ENCODE measurements around the gene DIAPH2.
"Not testable (repeated sequence)": the region's sequence is repeated elsewhere in the genome, so short reads cannot be mapped to it uniquely, and the experiment has no call there.

The DIAPH2 gene

DNA sequence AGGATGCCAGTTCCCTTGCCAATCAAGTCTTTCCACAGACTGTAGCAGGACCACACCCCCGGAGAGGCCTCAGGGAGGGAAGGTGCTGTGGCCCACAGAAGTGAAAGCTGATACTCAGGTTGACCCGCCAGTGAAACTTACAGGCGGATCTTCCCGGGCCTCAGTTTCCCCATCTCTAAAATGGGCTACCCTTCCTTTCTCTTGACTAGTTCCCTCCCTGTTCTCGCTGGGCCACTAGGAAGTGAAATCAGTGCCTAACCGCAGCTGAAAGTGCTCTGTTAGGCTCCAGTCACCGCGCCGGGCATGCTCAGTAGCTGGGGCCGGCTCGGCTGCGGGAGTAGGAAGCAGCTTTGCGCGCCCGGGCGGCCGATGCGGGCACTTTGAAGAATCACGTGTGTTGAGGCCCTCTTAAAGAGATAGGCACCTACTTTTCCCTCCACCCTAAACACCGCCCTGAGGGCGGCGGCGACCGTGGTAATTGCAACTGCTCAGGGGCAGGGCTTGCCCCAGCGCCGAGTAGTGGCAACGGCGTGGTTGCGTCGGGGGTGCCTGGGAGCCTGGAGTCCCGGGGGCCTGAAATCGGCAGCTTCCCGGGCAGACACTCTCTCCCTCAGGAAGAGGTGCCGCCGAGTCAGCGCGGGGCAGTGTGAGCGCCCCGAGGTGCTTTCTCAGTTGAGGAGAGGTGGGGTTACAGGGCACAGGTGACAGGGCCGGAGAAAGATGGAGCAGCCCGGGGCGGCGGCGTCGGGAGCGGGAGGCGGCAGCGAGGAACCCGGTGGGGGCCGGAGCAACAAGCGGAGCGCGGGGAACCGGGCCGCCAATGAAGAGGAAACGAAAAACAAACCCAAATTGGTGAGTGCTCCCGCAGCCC is at the start of gene DIAPH2:
TSS of gene DIAPH2 (plus strand) at position 504 of the 871 bp plus-strand sequence.
- no peak for DNase-seq

DNA sequence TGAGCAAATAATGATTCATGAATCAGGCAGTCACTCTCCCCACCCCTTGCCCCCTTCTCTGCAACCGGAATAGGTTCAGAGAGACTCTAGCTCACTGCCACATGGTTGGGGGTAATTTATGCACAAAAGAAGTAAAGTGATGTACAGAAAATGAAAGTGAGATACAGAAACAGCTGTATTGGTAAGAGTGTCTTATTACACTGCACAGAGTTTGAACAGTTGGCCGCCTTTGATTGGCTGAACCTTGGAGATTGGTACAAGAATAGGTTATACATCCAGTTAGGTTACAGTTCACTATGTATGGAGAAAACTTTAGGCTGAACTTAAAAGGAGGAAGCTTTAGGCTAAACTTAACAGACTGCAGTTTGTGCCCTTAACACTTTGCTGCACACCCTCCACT is 34.6 kb upstream of the DIAPH2 start:
- no peak for DNase-seq

DNA sequence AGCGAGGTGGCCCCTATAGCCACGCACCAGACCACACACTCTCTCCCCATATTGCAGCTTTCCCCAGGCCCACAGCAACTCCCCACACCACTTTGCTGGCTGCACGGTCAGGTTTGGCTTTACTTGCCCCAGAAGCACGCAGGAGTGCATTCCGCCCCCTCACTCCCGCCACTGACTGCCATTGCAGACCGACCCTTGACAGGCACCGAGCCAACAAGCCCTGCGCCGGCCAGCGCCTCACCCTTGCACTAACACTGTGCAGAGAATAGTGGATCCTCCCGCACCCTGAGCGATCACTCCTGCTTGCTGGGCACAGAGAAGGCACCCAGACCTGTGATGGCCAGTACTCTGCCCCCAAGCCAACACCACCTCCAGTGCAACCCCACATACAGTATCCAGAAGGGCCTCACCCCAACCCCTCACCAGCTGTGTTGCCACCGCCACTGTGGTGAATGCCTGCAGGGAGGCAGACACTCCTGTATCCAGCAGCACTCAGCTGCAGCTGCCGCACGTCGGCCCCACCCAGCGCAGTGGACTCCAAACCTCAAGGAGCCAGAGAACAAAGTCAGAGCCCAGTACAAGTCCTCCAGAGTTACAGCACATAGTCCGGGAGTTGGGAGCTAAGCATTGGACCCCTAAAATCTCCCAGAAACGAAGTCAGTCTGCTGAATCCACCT is 28.6 kb upstream of the DIAPH2 start:
- DNase-seq: no peak

DNA sequence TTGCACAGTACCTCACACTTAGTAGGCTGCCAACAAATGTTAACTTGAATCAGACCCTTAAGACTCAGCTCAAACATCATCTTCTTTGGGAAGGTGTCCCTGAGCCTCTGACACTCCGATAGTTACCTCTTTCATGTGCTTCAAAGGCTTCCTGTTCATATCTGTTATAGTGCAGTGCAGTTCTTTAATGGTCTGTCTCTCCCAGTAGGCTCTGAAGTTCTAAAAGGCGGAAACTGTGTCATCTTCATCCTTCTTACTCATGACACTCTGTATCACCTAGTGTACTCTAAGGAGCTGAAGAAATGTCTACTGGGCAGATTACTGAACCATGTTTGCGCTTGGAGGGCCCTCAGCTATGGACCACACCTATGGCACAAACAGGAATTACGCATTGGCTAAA is 2.1 kb upstream of the DIAPH2 start:
- DNase-seq: no peak

DNA sequence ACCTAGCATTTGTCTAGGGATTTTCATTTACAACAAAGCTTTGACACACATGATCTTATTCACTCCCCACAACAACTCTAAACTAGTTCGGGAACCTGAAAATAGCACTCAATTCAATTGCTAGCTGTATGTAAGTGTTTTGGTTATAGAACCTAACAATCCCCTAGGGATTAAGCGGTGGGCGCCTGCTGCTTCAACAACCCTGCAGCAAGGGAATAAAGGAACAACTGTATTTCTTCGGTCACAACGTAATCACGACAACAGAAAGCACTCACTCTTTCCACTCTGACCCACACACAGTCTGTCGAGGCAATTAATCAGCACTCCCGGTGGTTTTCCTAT is 674 bp upstream of the DIAPH2 start:
- DNase-seq: no peak

DNA sequence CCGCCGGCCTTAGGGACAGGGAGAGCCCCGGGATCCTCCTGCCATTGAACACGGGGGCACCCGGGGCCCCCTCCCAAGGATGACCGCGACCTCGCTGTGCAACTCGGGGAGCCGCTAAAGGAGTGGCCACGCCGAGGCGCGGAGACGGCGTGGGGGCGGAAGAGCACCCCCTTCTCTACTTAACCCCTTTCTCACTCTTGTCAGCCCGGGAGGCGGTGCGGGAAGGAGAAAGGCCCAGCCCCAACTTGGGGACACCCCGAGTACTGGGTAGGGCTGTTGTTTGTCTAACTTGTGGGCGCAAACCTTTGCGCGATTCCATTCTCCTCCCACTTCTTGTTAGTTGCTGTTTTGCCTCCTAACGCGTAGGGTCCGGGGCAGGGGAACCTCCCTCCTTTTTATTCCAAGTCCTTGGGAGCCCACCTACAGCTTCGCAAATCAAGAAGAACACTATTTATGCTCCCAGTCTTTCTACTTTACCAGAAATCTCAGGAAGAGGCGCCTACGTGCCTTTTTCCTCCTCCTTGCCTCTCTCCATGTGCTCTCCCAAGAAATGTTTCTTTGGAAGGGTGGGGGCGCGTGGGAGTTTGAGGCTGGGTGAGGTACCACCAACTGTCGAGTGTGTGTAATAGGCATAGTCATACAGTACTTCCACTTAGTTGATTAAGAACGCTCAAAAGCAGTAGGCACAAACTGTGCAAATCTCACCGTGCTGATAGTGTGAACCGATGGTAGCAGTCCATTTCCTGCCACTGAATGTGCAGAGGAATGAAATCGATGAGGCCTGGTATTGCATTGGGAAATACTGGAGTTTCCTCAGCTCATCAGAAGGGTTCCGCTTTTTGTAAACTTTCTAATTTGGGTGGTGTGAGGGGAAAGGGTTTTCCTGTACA is 813 bp downstream of the DIAPH2 start:
- no peak for DNase-seq

DNA sequence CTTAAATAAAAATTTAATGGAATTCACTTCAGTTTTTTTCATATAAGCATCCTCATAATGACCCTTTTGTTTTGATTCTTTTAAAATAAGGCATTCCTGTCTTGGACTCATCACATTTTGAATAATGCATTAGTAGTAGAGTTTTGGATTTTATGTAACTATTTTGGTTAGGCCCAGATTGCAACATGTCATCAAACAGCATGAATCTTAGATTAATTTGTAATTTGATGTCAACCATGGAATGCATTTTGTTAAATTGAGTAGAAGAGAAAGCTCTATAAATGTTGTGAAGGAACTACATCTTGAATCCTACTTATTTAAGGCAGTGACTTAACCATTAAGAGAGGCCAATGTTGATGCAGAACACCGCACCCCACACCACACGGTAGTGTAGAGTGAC is 3.1 kb downstream of the DIAPH2 start:
- DNase-seq: no peak

DNA sequence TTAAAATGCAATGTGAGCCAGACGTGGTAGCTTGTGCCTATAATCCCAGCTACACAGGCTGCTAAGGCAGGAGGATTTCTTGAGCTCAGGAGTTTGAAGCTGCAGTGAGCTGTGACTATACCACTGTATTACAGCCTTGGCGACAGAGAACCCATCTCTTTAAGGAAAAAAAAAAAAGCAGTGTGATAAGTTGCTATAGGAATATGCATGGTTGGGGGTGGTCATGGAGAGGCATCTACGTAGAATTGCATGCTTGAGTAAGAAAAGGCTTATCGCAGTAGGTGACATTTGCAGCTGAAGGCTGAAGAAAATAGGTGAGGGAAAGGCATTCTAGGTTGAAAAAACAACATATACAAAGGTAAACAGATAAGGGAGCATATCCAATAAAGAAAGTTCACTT is 4.1 kb downstream of the DIAPH2 start:
- no peak for DNase-seq

DNA sequence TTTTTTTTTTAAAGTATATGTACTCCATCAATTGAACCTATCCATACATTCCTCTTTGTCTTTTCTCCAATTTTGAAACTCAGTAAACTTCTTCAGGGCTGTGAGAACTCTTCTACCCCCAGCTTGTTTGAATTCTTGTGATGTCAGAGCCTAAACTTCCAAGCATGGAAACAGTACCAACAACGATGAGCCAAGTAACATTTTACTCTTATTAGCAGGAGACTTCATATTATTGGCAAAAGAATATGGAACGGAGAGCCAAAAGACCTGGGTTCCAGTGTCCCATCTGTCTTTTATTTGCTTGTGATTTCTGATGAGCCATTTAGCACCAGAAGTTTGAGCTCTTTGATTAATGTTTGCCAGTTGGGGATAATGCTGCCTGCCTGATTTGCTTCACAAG is 5.3 kb downstream of the DIAPH2 start:
- DNase-seq: no peak

DNA sequence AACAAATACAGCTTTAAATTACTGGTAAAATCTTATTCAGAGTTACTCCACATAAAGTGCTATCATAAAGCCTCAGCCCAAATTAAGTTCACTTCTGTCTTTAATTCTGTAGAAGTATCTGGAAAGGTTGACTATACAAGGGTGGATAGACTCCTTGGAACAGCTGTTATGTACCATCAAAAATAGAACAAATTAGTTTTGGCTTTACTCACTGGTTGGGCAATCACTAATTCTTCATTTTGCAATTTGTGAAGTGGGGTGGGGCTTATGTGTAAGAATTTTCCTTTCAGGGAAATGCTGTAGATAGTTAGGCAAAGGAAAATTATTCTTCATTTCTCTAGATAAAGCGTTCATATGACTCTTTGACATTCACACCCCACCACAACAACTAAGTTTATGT is 7.8 kb downstream of the DIAPH2 start:
- no peak for DNase-seq

DNA sequence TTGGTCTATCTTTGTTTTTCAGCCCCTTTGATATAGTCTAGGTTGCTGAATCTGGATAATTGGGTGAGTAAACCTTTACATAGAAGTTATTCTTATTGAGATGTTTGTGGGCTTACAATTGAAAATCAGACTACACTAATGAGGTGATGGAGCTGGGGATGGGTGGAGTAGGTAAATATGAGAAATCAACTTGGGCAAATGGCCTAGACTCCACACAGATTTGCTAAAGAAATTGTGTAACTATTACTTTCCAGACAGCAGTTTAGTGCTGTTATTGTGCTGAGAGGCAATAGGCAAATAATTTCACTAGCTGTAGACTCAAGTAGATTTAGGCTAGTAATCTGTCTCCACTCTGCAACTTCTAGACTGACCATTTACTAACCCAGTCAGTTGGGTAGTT is 8.2 kb downstream of the DIAPH2 start:
- no peak for DNase-seq

DNA sequence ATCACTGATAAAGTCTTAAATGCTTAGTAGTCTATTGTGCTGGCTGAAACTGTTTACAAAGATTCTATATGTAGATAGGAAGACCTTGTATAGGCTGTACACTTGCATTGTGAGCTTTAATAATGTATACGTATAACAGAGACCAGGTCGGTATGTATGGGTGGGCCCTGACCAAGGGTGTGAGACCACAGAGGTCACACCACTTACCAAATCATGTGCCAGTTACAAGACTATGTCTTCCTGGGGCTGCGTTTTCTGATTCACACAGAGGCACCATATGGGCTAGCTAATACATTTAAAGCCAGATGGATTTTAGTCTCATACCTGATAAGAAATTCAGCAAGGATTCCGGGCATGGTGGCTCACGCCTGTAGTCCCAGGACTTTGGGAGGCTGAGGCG is 8.8 kb downstream of the DIAPH2 start:
- no peak for DNase-seq

DNA sequence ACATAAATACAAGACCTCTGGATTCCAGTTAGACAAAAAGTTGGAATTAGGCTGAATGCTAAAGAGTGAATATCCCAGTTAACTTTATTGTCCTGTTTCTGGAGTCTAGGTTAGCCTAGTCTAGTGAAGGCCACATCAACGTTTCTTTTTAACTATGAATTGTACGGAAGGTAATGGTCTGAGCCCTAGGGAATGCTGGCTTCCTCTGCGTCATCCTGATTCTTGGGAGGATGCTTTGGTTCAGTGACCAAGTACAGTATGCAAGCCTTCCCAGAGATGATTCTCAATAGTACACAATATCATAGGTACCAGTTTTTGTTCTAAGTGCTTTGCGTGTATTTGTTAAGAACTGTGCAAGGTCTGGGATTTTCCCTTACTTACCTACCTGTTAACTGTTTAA is 11.8 kb downstream of the DIAPH2 start:
- no peak for DNase-seq

DNA sequence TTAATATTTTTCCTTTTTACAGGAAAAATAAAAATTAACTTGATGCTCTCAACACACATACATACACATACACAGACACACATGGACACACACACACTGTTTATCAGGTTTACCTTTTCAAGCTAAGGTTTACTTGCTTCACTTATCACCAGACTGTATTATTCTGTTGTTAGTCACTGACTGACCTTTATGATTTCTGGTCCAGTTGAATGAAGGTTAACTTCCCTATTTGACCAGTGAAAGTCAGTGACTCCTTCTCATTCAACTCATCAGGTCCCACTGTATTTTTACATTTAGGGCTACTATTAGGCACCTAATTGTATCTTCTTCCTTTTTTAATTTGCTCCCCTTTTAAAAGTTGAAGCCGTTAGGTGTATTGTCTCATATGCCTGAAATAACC is 16.0 kb downstream of the DIAPH2 start:
- no peak for DNase-seq

DNA sequence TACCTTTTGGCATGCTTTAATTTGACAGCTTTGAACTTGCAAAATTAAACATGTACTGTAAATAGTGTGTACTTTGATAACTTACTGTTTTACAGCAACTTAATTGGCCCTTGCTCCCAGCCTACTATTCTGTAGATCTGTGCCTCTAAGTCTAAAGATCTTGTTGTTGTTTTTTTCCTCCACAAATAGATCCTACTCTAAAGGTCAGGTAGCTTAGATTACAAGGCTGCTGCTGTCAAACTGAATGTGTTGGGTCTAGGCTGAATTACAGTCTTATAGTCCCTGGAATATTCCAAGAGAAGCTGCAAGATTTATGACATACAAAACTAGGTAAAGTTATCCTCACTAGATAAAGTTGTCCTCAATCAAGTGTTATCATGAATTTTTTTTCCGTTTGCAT is 18.7 kb downstream of the DIAPH2 start:
- no peak for DNase-seq

DNA sequence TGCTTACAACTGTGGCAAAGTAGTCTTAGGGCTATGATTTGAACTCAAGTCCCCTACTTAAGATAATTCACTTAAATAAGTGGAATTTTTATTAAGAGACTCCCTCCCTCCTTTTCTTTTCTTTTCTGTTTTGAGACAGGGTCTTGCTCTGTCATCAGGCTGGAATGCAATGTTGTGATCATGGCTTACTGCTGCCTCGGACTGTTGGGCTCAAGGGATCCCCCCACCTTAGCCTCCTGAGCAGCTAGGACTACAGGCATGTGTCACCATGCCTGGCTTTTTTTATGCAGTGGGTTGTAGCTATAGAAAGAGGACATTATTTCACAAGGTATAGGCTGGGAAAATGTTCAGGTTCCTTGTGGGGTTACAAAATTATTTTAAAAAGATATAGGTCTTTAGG is 19.2 kb downstream of the DIAPH2 start:
- no peak for DNase-seq

DNA sequence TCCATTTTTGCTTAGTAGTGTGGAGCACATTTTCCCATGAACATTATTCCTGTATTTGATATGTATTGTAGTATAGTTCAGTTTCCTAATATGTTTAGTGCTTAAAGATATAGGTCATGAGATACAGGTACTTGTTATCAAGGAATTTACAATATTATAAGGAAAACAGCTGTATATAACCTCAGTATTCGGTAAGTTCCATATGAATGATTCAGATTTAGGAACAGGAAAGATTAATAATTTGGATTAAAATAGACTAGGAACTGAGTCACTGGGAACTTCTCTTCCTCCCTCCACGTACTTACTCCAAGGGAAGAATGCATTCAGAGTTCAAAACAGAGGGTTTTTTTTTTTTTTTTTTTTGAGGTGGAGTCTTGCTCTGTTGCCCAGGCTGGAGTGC is 20.0 kb downstream of the DIAPH2 start:
- no peak for DNase-seq

DNA sequence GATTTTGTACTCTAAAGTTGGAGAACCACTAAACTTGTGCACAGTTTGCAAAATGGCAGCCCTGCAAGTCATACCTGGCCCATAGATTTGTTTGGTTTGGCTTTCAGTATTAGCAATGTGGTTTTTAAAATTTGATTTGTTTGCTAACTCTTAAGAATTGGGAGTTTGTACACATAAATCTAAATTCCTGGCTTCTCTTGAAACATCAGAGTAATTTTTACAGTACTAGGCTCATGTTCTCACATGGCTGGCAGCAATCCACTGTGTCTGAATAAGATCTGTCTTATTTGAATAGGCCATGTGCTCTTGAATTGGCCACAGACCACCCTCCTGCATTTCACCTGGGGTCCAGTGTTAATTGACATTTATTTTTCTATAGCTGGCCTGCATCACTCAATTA is 21.3 kb downstream of the DIAPH2 start:
- no peak for DNase-seq

DNA sequence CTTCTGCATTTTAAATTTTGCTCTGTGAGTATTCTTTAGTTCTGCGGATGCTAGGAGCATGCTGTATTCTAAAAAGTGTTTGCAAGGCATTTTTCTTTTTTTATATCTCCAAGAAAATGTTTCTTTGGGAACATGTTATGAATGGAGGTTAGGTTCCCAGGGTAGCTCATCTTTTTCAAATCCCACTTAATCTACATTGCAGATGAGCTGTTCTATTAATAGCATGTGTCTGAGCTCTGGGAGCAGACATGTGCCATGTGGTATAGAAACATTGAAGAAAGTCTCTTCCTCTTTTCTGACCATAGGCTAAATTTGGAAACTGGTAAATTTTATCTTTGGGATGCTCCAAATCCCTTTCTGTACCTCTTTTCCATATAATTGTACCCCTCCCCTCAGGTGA is 23.2 kb downstream of the DIAPH2 start:
- DNase-seq: no peak

DNA sequence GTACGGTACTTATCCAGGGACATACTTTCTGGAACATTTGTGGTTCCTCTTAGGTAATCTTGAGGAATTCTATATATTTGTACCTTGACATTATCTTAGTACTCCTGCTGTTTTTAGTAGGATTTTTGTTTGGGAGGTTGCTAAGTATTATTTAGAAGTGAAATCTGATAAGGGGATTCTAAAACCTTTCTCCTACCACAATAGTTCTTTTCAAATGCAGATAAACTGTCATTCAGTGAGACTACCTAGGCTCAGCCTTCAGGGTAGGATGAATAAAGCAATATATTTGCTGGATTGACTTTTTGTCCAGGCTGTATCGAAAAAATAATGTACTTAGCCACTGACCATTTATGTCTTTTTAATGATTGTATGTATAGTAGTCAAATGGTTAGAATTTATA is 25.4 kb downstream of the DIAPH2 start:
- no peak for DNase-seq

DNA sequence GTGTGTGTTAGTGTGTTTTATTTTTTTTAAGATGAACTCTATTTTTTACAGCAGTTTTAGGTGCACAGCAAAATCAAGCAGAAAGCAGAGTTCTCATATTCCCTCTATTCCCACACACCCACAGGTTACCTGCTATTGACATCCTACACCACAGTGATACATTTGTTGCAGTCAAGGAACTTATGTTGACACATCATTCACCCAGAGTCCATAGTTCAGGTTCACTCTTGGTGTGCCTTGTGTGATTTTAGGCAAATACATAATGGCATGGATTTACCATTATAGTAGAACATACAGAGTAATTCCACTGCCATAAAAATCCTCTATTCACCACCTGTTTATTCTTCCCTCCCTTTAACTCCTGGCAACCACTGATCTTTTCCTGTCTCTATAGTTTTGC is 28.7 kb downstream of the DIAPH2 start:
- DNase-seq: no peak

DNA sequence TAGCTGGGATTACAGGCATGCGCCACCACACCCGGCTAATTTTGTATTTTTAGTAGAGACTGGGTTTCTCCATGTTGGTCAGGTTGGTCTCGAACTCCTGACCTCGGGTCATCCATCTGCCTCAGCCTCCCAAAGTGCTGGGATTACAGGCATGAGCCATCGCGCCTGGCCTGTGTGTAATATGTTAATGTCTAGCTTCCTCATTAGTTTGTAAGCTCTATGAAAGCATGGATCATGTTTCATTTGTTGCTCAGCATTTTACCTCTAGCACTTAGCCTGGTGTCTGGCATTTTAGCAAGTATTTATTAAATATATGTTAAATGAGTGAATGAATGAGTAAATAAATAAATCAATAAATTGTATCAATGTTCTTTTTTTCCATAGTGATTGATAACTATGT is 29.8 kb downstream of the DIAPH2 start:
- DNase-seq: not testable (repeated sequence)

DNA sequence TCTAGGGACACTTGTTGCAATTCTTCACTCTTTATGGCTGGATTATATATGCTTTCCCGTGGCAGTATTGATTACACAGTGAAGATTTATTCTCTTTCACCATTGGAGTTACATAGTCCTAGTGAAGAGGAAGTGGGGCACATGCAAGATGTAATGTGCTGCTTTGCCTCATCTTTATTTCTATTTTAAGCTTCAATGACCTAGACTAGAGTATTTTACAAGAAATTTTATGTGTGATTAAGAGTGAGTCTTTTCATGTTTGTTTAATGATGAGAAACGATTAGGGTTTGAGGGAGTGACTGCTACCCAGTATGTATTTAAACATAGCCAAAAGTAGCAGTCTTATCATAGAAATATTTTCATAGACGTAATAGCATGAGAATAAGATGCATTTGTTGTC is 30.8 kb downstream of the DIAPH2 start:
- no peak for DNase-seq
